H9 (cell line): ENCODE results near the gene MCAT. TPM values are rescaled to one million over a fixed set of nuclear protein-coding genes. Genes with fewer than 3 reads are reported as not detected.

ENCODE experiments used
- DNase-seq: peaks from one replicate; pipeline ENCODE4 v3.0.0-alpha.2; 2017
- H2AFZ ChIP-seq: one replicate; pipeline ENCODE4 v1.6.1; 2013; ENCODE audit warnings: mild to moderate bottlenecking, low read length, control low read depth, moderate library complexity
- H2AK5ac ChIP-seq: 2 replicates; pipeline ENCODE4 v1.6.1; 2013; ENCODE audit warnings: low read length, control low read depth, mixed read lengths; ENCODE audit not compliant: insufficient read length
- H2BK120ac ChIP-seq: one replicate; pipeline ENCODE4 v1.6.1; 2013; ENCODE audit warnings: low read depth, mild to moderate bottlenecking, low read length, control low read depth, inconsistent platforms; ENCODE audit not compliant: poor library complexity, severe bottlenecking
- H2BK12ac ChIP-seq: 2 replicates; pipeline ENCODE4 v1.6.1; 2013; ENCODE audit warnings: low read length, control low read depth, mixed read lengths, low read depth; ENCODE audit not compliant: insufficient read length
- H2BK15ac ChIP-seq: 2 replicates; pipeline ENCODE4 v1.6.1; 2013; ENCODE audit warnings: low read depth, low read length, control low read depth
- H2BK20ac ChIP-seq: one replicate; pipeline ENCODE4 v1.6.1; 2013; ENCODE audit warnings: low read depth, mild to moderate bottlenecking, low read length, control low read depth, inconsistent platforms; ENCODE audit not compliant: poor library complexity, severe bottlenecking
- H2BK5ac ChIP-seq: 2 replicates; pipeline ENCODE4 v1.6.1; 2013; ENCODE audit warnings: low read length, control low read depth, mixed read lengths; ENCODE audit not compliant: insufficient read length
- H3K14ac ChIP-seq: 2 replicates; pipeline ENCODE4 v1.6.1; 2013; ENCODE audit warnings: low read length, control low read depth; ENCODE audit not compliant: insufficient read depth
- H3K18ac ChIP-seq: 2 replicates; pipeline ENCODE4 v1.6.1; 2013; ENCODE audit warnings: low read depth, mild to moderate bottlenecking, mixed read lengths, low read length, control low read depth; ENCODE audit not compliant: insufficient read length
- H3K23ac ChIP-seq: 2 replicates; pipeline ENCODE4 v1.6.1; 2013; ENCODE audit warnings: low read length, control low read depth, mixed read lengths, low read depth; ENCODE audit not compliant: insufficient read length
- H3K23me2 ChIP-seq: 2 replicates; pipeline ENCODE4 v1.6.1; 2013; ENCODE audit warnings: low read depth, mild to moderate bottlenecking, mixed read lengths, low read length, control low read depth; ENCODE audit not compliant: insufficient read length, poor library complexity, severe bottlenecking
- H3K27ac ChIP-seq: 2 replicates; pipeline ENCODE4 v1.5.1; 2013; ENCODE audit warnings: low read length, control low read depth, mixed read lengths, low read depth; ENCODE audit not compliant: insufficient read length
- H3K27me3 ChIP-seq: 2 replicates; pipeline ENCODE4 v1.6.1; 2013; ENCODE audit warnings: low read length, control low read depth, inconsistent platforms; ENCODE audit not compliant: insufficient read depth
- H3K4ac ChIP-seq: 2 replicates; pipeline ENCODE4 v1.6.1; 2013; ENCODE audit warnings: low read depth, mild to moderate bottlenecking, control low read depth, inconsistent platforms, low read length, moderate library complexity
- H3K4me1 ChIP-seq: 2 replicates; pipeline ENCODE4 v1.6.1; 2013; ENCODE audit warnings: low read length, control low read depth, inconsistent platforms; ENCODE audit not compliant: insufficient read depth
- H3K4me2 ChIP-seq: 2 replicates; pipeline ENCODE4 v1.6.1; 2013; ENCODE audit warnings: low read length, control low read depth, mixed read lengths; ENCODE audit not compliant: insufficient read length, insufficient read depth
- H3K56ac ChIP-seq: 2 replicates; pipeline ENCODE4 v1.6.1; 2013; ENCODE audit warnings: low read depth, mild to moderate bottlenecking, mixed read lengths, low read length, control low read depth; ENCODE audit not compliant: insufficient read length
- H3K79me1 ChIP-seq: 2 replicates; pipeline ENCODE4 v1.6.1; 2013; ENCODE audit warnings: low read depth, mild to moderate bottlenecking, moderate library complexity, low read length, control low read depth, inconsistent platforms; ENCODE audit not compliant: insufficient read depth, poor library complexity, severe bottlenecking
- H3K79me2 ChIP-seq: 2 replicates; pipeline ENCODE4 v1.6.1; 2013; ENCODE audit warnings: low read length, control low read depth, inconsistent platforms; ENCODE audit not compliant: insufficient read depth
- H3K9ac ChIP-seq: 2 replicates; pipeline ENCODE4 v1.6.1; 2013; ENCODE audit warnings: low read length, control low read depth, mixed read lengths; ENCODE audit not compliant: insufficient read length; ENCODE audit errors: extremely low read depth
- H3K9me3 ChIP-seq: one replicate; pipeline ENCODE4 v1.6.1; 2013; ENCODE audit warnings: low read depth, low read length, inconsistent platforms; ENCODE audit not compliant: control insufficient read depth
- H3T11ph ChIP-seq: one replicate; pipeline ENCODE4 v1.6.1; 2013; ENCODE audit warnings: mild to moderate bottlenecking, low read length, control low read depth, inconsistent platforms
- H4K20me1 ChIP-seq: one replicate; pipeline ENCODE4 v1.6.1; 2013; ENCODE audit not compliant: control insufficient read depth, insufficient read length, insufficient read depth
- H4K5ac ChIP-seq: 2 replicates; pipeline ENCODE4 v1.6.1; 2013; ENCODE audit warnings: low read depth, mild to moderate bottlenecking, mixed read lengths, low read length, control low read depth; ENCODE audit not compliant: insufficient read length
- H4K8ac ChIP-seq: replicated peaks from 2 replicates; pipeline ENCODE4 v1.6.1; 2013; ENCODE audit warnings: low read length, control low read depth, mixed read lengths, low read depth; ENCODE audit not compliant: insufficient read length
- H4K91ac ChIP-seq: 2 replicates; pipeline ENCODE4 v1.6.1; 2013; ENCODE audit warnings: low read depth, mild to moderate bottlenecking, moderate library complexity, mixed read lengths, low read length, control low read depth; ENCODE audit not compliant: insufficient read length
- H3K27ac Mint-ChIP-seq, 3 experiments: 2 replicates in 2 of 3; 3 replicates in 1 of 3; pipeline ENCODE4 v1.8.0; 2020 to 2021; ENCODE audit warnings: mixed read lengths in 3 of 3, mild to moderate bottlenecking in 1 of 3, moderate library complexity in 1 of 3
- H3K27me3 Mint-ChIP-seq: 2 replicates; pipeline ENCODE4 v1.8.0; 2021; ENCODE audit warnings: low read depth, mild to moderate bottlenecking, moderate library complexity, mixed read lengths
- H3K36me3 Mint-ChIP-seq, 3 experiments: 2 replicates in 2 of 3; 3 replicates in 1 of 3; pipeline ENCODE4 v1.8.0; 2020 to 2021; ENCODE audit warnings: low read depth in 3 of 3, mixed read lengths in 3 of 3; ENCODE audit not compliant: insufficient read depth in 1 of 3
- H3K4me1 Mint-ChIP-seq, 2 experiments: 2 replicates each; pipeline ENCODE4 v1.8.0; 2020; ENCODE audit warnings: mixed read lengths in 2 of 2
- H3K4me3 Mint-ChIP-seq, 2 experiments: 2 replicates in 1 of 2; 3 replicates in 1 of 2; pipeline ENCODE4 v1.8.0; 2020 to 2021; ENCODE audit warnings: mild to moderate bottlenecking in 2 of 2, mixed read lengths in 2 of 2, moderate library complexity in 1 of 2
- H3K9me3 Mint-ChIP-seq, 2 experiments: 2 replicates in 1 of 2; 3 replicates in 1 of 2; pipeline ENCODE4 v1.8.0; 2020; ENCODE audit warnings: mild to moderate bottlenecking in 2 of 2, mixed read lengths in 2 of 2, moderate library complexity in 1 of 2
- WGBS: extraction: QIAGEN DNeasy Blood & Tissue Kit; methylation state at CpG from one replicate; pipeline ENCODE4 v1.1.7; 2013; ENCODE audit warnings: missing lambda C conversion rate, low lambda C conversion rate, mixed read lengths; ENCODE audit not compliant: insufficient read length; ENCODE audit errors: extremely low coverage; 5-methylcytosine and 5-hydroxymethylcytosine counted together
- total RNA-seq: library from RNA; stranded (reverse); gene quantifications from 2 replicates; pipeline ENCODE4 v1.2.1, GENCODE V29; 2021
- TF ChIP-seq, protein P1 (sequence below): fragments of 200-600 bp; sonication (generic); conservative IDR thresholded peaks from 3 replicates; pipeline ENCODE4 v1.8.0; 2021; ENCODE audit warnings: antibody characterized with exemption, mild to moderate bottlenecking

The MCAT gene
- total RNA-seq, 1 experiment from 2014 or later: 20.3 TPM

- Mint-ChIP-seq H3K4me1 (peaks cover 9 to 22% of the 10 kb centered on the region in 2 experiments), H3K9me3 (no peaks in the 10 kb centered on the region), H3K36me3 (peaks cover 2 to 22% (median 21%) of the 10 kb centered on the region in 3 experiments; a peak in 5 of 7 replicates), H3K27me3 (no peaks in the 10 kb centered on the region; the same call in 1 of the 2 replicates), H3K27ac (no peak overlapping the region; a peak in 2 of 7 replicates), H3K4me3 (no peak overlapping the region)
- no peaks in the 10 kb centered on the region for H3K9me3 ChIP-seq
- H2AK5ac ChIP-seq: no peak overlapping the region
- H3K4ac ChIP-seq: no peak overlapping the region
- H3K27ac ChIP-seq: no peak overlapping the region
- H4K91ac ChIP-seq: no peak overlapping the region
- H2BK120ac ChIP-seq: no peak overlapping the region
- H3K27me3 ChIP-seq: no peaks in the 10 kb centered on the region
- H3K4me2 ChIP-seq: no peak overlapping the region
- no peak overlapping the region for H2BK12ac ChIP-seq
- no peak overlapping the region for H3K18ac ChIP-seq
- no peak overlapping the region for H4K5ac ChIP-seq
- DNase-seq: no peak
- no CpG with 5 or more reads among the region's 20 CpGs for WGBS
- no peaks in the 10 kb centered on the region for H3K79me2 ChIP-seq
- H3K23me2 ChIP-seq: no peaks in the 10 kb centered on the region
- TF ChIP-seq, protein P1, sequence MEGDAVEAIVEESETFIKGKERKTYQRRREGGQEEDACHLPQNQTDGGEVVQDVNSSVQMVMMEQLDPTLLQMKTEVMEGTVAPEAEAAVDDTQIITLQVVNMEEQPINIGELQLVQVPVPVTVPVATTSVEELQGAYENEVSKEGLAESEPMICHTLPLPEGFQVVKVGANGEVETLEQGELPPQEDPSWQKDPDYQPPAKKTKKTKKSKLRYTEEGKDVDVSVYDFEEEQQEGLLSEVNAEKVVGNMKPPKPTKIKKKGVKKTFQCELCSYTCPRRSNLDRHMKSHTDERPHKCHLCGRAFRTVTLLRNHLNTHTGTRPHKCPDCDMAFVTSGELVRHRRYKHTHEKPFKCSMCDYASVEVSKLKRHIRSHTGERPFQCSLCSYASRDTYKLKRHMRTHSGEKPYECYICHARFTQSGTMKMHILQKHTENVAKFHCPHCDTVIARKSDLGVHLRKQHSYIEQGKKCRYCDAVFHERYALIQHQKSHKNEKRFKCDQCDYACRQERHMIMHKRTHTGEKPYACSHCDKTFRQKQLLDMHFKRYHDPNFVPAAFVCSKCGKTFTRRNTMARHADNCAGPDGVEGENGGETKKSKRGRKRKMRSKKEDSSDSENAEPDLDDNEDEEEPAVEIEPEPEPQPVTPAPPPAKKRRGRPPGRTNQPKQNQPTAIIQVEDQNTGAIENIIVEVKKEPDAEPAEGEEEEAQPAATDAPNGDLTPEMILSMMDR: no peak
- H3K14ac ChIP-seq: no peak overlapping the region
- no peak overlapping the region for H2AFZ ChIP-seq
- H3K79me1 ChIP-seq: no peaks in the 10 kb centered on the region
- no peak overlapping the region for H2BK20ac ChIP-seq
- no peaks in the 10 kb centered on the region for H4K20me1 ChIP-seq
- no peak overlapping the region for H2BK5ac ChIP-seq
- H2BK15ac ChIP-seq: no peak overlapping the region
- H3K23ac ChIP-seq: no peak overlapping the region
- H3K4me1 ChIP-seq: no peaks in the 10 kb centered on the region
- H3K56ac ChIP-seq: no peak overlapping the region
- no peak overlapping the region for H4K8ac ChIP-seq
- no peak overlapping the region for H3K9ac ChIP-seq
- no peak overlapping the region for H3T11ph ChIP-seq
Observed at GRCh38 chr22:43128928-43129424, 14.2 kb downstream of the MCAT start.
